ENCODE measurements around the gene FCHSD2. TPM values are rescaled to one million over a fixed set of nuclear protein-coding genes. Genes with fewer than 3 reads are reported as not detected.

FCHSD2 gene
- total and polyA plus RNA-seq, 2 donors (not counting 1 experiment from before 2014, with no cell fraction given), result 113 to 189 TPM

DNA sequence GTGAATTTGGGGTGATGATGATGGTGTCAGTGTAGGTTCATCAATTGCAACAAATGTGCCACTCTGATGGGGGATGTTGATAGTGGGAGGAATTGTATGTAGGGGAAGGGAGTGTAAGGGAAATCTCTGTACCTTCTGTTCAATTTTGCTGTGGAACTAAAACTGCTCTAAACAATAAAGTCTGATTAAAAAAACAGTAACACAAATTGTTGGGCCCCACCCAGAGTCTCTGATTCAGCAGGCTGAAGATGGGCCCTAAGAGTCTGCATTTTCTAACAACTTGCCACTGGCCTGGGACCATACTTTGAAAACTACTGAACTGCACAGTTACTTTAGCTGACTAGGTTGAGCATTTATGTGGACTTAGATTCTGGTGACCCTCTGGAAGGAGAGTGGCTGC lies 214.7 kb downstream of the FCHSD2 start:
- ATAC-seq (ENCODE audit: low read depth), result no peak
- H3K9ac ChIP-seq (ENCODE audit: low read length), result no peak overlapping the region
- no peak overlapping the region for H3K4me3 ChIP-seq (ENCODE audit: control extremely low read depth in 1 of 5, extremely low read depth in 1 of 5, insufficient read depth in 1 of 5, low read depth in 2 of 5, low read length in 4 of 5)
- Mint-ChIP-seq H3K9me3 (ENCODE audit: insufficient read depth) (no peaks in the 10 kb centered on the region), H3K27me3 (no peaks in the 10 kb centered on the region), H3K4me3 (no peak overlapping the region), H3K4me1 (peaks cover 43% of the 10 kb centered on the region), H3K27ac (peak overlapping the region; percentile 89)
- no peak for TF ChIP-seq EZH2 (IDR thresholded peaks at IDR 0.05; ENCODE audit: borderline replicate concordance, insufficient read depth, low read depth, low read length, poor library complexity, severe bottlenecking)
- no peak for TF ChIP-seq CTCF (IDR thresholded peaks at IDR 0.05)
- no peaks in the 10 kb centered on the region for H3K27me3 ChIP-seq (replicated peaks in 1 of 4; ENCODE audit: control extremely low read depth in 1 of 4, control insufficient read depth in 3 of 4, insufficient read depth in 4 of 4, low read length in 3 of 4)
- H3K79me2 ChIP-seq (ENCODE audit: control insufficient read depth, insufficient read depth, low read length), result peaks cover 83% of the 10 kb centered on the region
- peaks cover 3% of the 10 kb centered on the region for H4K20me1 ChIP-seq (ENCODE audit: control insufficient read depth, insufficient read depth, low read length, poor library complexity, severe bottlenecking)
- no peak overlapping the region for H2AFZ ChIP-seq (ENCODE audit: insufficient read depth, low read depth, low read length, poor library complexity, severe bottlenecking)
- no peak overlapping the region for H3K4me2 ChIP-seq (replicated peaks; ENCODE audit: low read depth, low read length, poor library complexity, severe bottlenecking)
- peak overlapping the region in 1 of 2 donors; percentile 72 for H3K27ac ChIP-seq (ENCODE audit: low read length in 2 of 2)
- intact Hi-C loops (cut with micrococcal nuclease), result no loop called here
- CTCF ChIA-PET, result interaction anchor here (1.2 to 8.4 kb wide), 2 partner anchors 251 to 257 kb away, joined by 3 to 187 read pairs; no protein-coding TSS in a partner anchor
- POLR2A ChIA-PET, result no interaction called here
- H3K9me3 ChIP-seq (ENCODE audit: control extremely low read depth in 1 of 3, control insufficient read depth in 2 of 3, insufficient read depth in 1 of 3, low read length in 2 of 3), result no peaks in the 10 kb centered on the region
- DNase-seq, result no peak
- peaks cover 8 to 42% of the 10 kb centered on the region in 2 experiments for H3K36me3 ChIP-seq (replicated peaks in 1 of 2; ENCODE audit: control extremely low read depth in 1 of 2, control insufficient read depth in 1 of 2, extremely low read depth in 1 of 2, insufficient read depth in 2 of 2, low read length in 1 of 2)
- H3K4me1 ChIP-seq (ENCODE audit: control insufficient read depth in 2 of 2, insufficient read depth in 2 of 2, low read length in 2 of 2), result peaks cover 14 to 18% of the 10 kb centered on the region in 2 donors

- Mint-ChIP-seq H3K9me3 (ENCODE audit: insufficient read depth) (no peaks in the 10 kb centered on the region), H3K4me3 (no peak overlapping the region), H3K27ac (peak overlapping the region; percentile 62), H3K27me3 (no peaks in the 10 kb centered on the region), H3K4me1 (peaks cover 43% of the 10 kb centered on the region)
- H3K27ac ChIP-seq (ENCODE audit: low read length in 2 of 2), result peak overlapping the region in 1 of 2 donors; percentile 72
- no peak overlapping the region for H3K9ac ChIP-seq (ENCODE audit: low read length)
- TF ChIP-seq CTCF (IDR thresholded peaks at IDR 0.05) (no peak), EZH2 (IDR thresholded peaks at IDR 0.05; ENCODE audit: borderline replicate concordance, insufficient read depth, low read depth, low read length, poor library complexity, severe bottlenecking) (no peak)
- no peak overlapping the region for H2AFZ ChIP-seq (ENCODE audit: insufficient read depth, low read depth, low read length, poor library complexity, severe bottlenecking)
- DNase-seq (no peak), ATAC-seq (ENCODE audit: low read depth) (no peak)
- H4K20me1 ChIP-seq (ENCODE audit: control insufficient read depth, insufficient read depth, low read length, poor library complexity, severe bottlenecking), result peaks cover 3% of the 10 kb centered on the region
- no peak overlapping the region for H3K4me3 ChIP-seq (ENCODE audit: control extremely low read depth in 1 of 5, extremely low read depth in 1 of 5, insufficient read depth in 1 of 5, low read depth in 2 of 5, low read length in 4 of 5)
- H3K9me3 ChIP-seq (ENCODE audit: control extremely low read depth in 1 of 3, control insufficient read depth in 2 of 3, insufficient read depth in 1 of 3, low read length in 2 of 3), result no peaks in the 10 kb centered on the region
- H3K4me1 ChIP-seq (ENCODE audit: control insufficient read depth in 2 of 2, insufficient read depth in 2 of 2, low read length in 2 of 2), result peaks cover 14 to 18% of the 10 kb centered on the region in 2 donors
- intact Hi-C loops (cut with micrococcal nuclease), result no loop called here
- no CpG with 5 or more reads among the region's 1 CpG for WGBS (ENCODE audit: insufficient coverage)
- H3K79me2 ChIP-seq (ENCODE audit: control insufficient read depth, insufficient read depth, low read length), result peaks cover 80% of the 10 kb centered on the region
- no peaks in the 10 kb centered on the region for H3K27me3 ChIP-seq (replicated peaks in 1 of 4; ENCODE audit: control extremely low read depth in 1 of 4, control insufficient read depth in 3 of 4, insufficient read depth in 4 of 4, low read length in 3 of 4)
- CTCF ChIA-PET, result interaction anchor here (0.8 to 8.4 kb wide), 7 partner anchors 10 to 317 kb away, joined by 3 to 187 read pairs (median 3); partner anchors contain the start of gene FCHSD2
- peaks cover 8 to 51% of the 10 kb centered on the region in 2 experiments for H3K36me3 ChIP-seq (replicated peaks in 1 of 2; ENCODE audit: control extremely low read depth in 1 of 2, control insufficient read depth in 1 of 2, extremely low read depth in 1 of 2, insufficient read depth in 2 of 2, low read length in 1 of 2)
- POLR2A ChIA-PET, result interaction anchor here (0.6 kb wide), 1 partner anchor 139 kb away, joined by 3 read pairs; no protein-coding TSS in a partner anchor
- no peak overlapping the region for H3K4me2 ChIP-seq (replicated peaks; ENCODE audit: low read depth, low read length, poor library complexity, severe bottlenecking)
These were observed 216.0 kb downstream of the FCHSD2 start for GRCh38 chr11:72926076-72926475.

All from B cell (primary cell).